Epithelial cell of proximal tubule (primary cell): ENCODE results near the gene RABL6. TPM values are rescaled to one million over a fixed set of nuclear protein-coding genes. Genes with fewer than 3 reads are reported as not detected.

Experiments used
- DNase-seq: peaks from one replicate; pipeline ENCODE4 v3.0.0-alpha.2; 2011; ENCODE audit warnings: low read depth
- H3K4me3 ChIP-seq: 2 replicates; pipeline ENCODE4 v1.5.1; 2011; ENCODE audit warnings: low read depth, mild to moderate bottlenecking, low read length
- total RNA-seq: library from RNA; depleted of rRNA; stranded (reverse); fragments of >200 nt; gene quantifications from 2 replicates; pipeline ENCODE4 v1.2.3, GENCODE V29; 2015
- TF ChIP-seq, protein P1 (sequence below): conservative IDR thresholded peaks from 2 replicates; pipeline ENCODE4 v1.5.1; 2012; ENCODE audit warnings: low read depth, mild to moderate bottlenecking, low read length

Gene RABL6
- total RNA-seq, 1 donor from 2014 or later: 114 TPM

DNA sequence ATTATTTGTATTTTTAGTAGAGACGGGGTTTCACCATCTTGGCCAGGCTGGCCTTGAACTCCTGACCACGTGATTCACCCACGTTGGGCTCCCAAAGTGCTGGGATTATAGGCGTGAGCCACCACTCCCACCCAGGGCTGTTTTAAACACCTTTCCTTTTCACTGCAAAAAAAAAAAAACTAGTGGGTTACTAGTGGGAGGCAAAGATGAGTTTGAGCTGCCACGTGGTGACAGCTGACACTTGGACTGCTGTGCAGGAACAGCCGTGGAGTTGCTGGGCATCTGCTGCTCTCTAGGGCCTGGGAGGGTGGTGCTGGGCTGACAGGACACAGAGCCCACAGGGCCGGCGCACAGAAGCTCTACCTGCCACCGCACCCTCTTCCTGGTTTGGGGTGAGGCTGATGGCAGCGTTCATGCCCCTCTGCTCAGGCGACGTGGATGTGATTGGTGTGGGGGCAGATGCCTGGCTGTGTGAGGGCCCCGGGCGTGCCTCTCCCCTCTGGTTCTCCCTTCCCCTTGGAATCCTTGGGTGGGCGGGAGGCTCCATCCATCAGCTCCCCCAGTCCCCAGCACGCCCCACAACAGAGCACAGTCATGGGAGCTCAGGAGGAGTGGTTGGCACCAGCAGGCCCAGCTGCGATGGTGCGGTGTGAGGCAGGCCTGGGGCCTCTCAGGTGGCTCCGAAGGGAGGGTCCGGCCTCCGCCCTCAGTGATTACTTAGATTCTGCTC, 16.9 kb downstream of the RABL6 start:
- DNase-seq: no peak
- H3K4me3 ChIP-seq: no peak overlapping the region
- TF ChIP-seq, protein P1, sequence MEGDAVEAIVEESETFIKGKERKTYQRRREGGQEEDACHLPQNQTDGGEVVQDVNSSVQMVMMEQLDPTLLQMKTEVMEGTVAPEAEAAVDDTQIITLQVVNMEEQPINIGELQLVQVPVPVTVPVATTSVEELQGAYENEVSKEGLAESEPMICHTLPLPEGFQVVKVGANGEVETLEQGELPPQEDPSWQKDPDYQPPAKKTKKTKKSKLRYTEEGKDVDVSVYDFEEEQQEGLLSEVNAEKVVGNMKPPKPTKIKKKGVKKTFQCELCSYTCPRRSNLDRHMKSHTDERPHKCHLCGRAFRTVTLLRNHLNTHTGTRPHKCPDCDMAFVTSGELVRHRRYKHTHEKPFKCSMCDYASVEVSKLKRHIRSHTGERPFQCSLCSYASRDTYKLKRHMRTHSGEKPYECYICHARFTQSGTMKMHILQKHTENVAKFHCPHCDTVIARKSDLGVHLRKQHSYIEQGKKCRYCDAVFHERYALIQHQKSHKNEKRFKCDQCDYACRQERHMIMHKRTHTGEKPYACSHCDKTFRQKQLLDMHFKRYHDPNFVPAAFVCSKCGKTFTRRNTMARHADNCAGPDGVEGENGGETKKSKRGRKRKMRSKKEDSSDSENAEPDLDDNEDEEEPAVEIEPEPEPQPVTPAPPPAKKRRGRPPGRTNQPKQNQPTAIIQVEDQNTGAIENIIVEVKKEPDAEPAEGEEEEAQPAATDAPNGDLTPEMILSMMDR: no peak

DNA sequence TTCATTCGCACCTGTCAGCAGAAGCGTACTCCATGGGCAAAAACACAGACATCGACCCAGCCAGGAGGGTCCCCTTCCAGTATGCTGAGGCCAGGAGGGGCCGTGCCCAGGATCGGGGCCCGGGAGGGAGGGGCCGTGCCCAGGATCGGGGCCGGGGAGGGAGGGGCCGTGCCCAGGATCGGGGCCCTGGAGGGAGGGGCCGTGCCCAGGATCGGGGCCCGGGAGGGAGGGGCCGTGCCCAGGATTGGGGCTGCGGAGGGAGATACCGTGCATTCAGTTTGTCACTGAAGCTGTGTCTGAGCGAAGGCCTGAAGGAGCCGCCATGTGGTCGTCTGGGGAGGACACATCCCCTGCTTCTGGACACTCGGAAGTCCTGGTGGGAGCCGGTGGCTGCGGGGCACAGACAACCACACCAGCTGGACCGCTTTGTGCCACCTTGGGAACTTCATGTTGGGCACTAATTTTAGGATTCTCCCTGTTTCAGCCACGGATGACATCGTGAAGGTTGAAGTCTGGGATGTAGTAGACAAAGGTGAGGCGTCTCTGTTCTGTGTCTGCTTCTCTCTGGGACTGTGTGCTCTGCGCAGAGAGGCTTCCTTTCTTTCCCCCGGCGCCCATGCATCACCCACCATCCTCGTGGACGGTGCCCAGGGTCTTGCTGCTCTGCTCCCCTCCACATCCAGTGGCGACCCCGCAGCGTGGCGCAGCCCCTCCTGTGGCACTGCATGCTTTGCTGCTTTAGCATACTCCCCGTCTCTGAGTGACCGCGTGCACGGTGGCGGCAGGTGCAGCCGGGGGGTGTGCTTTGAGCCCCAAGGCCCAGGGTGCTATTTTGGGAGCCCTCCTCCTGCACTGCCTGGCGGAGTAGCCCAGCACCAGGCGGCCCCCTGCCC, 17.8 kb downstream of the RABL6 start:
- TF ChIP-seq, protein P1: no peak
- H3K4me3 ChIP-seq: no peak overlapping the region
- DNase-seq: no peak

DNA sequence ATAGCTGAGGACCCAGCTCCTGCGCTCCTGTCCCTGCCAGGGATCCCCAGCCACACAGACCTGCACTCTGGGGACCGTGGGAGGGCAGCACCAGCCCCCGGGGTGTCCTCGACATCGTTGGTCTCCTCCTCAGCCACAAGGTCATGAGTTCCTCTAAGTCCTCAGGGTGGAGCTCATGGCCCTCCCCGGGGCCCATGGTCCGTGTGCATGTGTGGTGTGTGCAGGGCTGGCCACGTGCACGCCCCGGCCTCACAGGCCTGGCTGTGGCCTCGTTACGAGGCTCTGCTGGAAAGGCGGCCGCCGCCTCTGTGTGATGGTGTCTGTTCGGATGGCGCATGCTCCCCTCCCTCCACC, 18.4 kb downstream of the RABL6 start:
- H3K4me3 ChIP-seq: no peak overlapping the region
- DNase-seq: no peak
- TF ChIP-seq, protein P1: no peak

DNA sequence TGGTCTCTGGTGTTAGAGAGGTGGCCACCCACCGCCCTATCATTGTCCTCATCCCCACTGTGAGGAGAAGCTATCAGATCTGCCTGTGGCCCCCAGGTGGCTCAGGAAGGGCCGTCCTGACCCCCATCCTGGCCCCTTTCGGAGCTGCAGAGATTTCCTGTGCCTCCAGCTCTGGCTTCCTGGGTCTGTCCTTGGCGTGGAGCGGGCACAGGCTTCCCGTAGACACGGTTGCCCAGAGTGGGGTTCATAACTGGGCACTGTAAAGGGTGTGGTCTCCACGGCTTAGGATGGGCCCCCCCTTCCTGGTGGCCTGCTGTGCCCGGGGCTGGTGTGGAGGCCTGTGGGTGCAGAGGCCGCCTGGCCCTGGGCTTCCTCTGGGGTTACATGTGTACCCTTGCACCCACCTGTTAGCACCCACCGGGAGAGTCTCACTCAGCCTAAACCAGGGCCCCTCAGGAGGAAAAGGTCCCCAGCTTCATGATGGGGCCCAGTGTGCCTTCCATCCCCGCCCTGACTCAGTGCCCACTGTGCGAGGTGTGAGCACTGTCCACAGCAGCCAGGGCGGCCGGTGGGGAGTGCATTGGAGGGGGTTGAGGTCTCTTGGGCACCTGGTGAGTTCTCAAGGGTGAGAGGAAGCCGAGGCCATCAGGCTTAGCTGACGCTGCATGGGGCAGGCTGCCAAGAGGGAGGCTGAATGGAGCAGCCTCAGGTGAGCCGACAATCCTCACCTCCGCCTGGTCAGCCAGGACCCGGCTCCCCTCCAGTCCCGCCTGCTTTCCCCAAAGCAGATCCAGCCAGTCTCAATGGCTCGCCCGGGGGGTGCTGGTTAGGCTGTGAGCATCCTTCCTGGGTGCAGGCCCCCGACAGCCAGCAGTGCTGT, 19.2 kb downstream of the RABL6 start:
- H3K4me3 ChIP-seq: no peak overlapping the region
- DNase-seq: no peak
- TF ChIP-seq, protein P1: no peak

DNA sequence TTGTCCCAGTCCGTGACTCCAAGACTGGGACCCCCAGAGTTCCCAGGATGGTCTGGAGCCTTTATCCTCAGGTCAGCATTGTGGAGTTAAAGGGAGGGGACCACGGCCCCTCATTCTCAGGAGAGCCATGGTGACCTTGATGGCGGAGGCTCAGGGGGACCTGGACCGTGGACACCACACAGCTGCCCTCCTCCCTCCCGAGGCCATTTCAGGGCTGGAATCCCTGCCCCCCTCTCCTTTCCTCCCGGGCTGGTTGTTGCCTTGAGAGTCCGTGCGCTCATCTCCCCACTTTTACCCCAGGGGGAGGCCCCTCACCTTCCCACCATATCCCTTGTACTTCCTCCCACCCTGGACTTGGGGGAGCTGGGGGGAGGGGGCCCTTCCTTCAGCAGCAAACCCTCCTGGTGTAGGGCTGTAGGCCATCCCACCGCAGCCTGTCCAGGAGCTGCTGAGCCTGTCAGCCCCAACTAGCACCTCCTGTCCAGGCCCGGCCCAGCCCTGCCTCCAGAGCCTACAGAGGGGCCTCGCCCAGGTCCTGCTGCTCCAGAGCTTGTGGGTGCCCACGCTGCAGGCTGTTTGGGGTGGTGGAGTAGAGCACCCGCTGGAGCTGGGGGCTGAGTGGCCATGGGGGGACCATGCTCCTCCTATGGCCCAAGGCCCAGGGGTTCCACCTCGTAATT, 20.2 kb downstream of the RABL6 start:
- TF ChIP-seq, protein P1: no peak
- no peak for DNase-seq
- H3K4me3 ChIP-seq: no peak overlapping the region

DNA sequence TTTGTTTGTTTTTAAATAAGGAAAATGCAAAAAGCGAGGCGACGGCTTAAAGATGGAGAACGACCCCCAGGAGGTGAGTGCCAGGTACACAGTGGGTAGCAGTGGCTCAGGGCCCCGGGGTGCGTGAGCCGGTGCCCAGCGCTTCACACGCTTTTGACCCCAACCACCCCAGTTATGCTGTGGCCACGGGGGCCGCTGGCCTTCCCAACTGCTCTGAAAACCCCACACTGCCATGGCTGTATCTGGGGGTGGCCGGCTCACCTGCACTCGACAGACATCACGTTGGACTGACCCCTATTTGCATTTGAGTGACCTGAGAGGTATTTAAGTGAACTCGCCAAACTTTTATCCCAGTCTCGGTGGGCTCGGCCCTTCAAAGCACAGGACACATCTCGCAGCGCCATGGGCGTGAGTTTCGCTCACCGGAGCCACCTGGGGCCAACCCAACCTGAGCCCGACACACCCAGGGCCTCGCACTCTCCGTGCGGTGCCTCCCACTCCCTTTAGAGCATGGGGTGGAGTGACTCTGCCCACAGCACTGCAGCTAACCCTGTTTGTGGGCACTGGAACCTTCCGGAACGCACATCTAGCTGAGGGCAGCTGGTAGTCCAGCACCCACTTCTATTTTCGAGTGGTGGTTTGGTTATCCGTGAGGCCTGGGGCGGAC, 20.9 kb downstream of the RABL6 start:
- TF ChIP-seq, protein P1: no peak
- DNase-seq: no peak
- H3K4me3 ChIP-seq: no peak overlapping the region
